Epithelial cell of esophagus (primary cell): ENCODE data around the gene GLYR1.

Experiments
- DNase-seq: peaks from one replicate; pipeline ENCODE4 v3.0.0; 2010; ENCODE audit warnings: low read depth
- H3K4me3 ChIP-seq: 2 replicates; pipeline ENCODE4 v1.5.1; 2011; ENCODE audit warnings: mild to moderate bottlenecking, low read length, control low read depth
- CTCF ChIP-seq: IDR thresholded peaks from 2 replicates; pipeline ENCODE4 v1.5.1; 2011; ENCODE audit warnings: low read depth, mild to moderate bottlenecking, low read length, control low read depth, inconsistent platforms; ENCODE audit not compliant: insufficient read depth; ENCODE audit errors: missing control alignments

Gene GLYR1

GRCh38 chr16:4777339-4778049 is 69.6 kb downstream of the GLYR1 start:
- no peak for TF ChIP-seq CTCF
- no peak overlapping the region for H3K4me3 ChIP-seq
- no peak for DNase-seq

GRCh38 chr16:4776141-4776705 is 70.9 kb downstream of the GLYR1 start:
- TF ChIP-seq CTCF = no peak
- DNase-seq = no peak
- no peak overlapping the region for H3K4me3 ChIP-seq

- TF ChIP-seq CTCF = no peak
- no peak for DNase-seq
- H3K4me3 ChIP-seq = no peak overlapping the region
Observed at GRCh38 chr16:4775005-4775404, 72.1 kb downstream of the GLYR1 start.

GRCh38 chr16:4772351-4772750 is 74.7 kb downstream of the GLYR1 start:
- no peak for TF ChIP-seq CTCF
- DNase-seq = no peak
- no peak overlapping the region for H3K4me3 ChIP-seq

- H3K4me3 ChIP-seq = no peak overlapping the region
- TF ChIP-seq CTCF = no peak
- no peak for DNase-seq
Observed at GRCh38 chr16:4771646-4772045, 75.4 kb downstream of the GLYR1 start.

GRCh38 chr16:4769306-4769638 is 77.8 kb downstream of the GLYR1 start:
- no peak for TF ChIP-seq CTCF
- peak overlapping the region; percentile 86 for H3K4me3 ChIP-seq
- DNase-seq = no peak
